ENCODE measurements around the gene RAB27B.

- TF ChIP-seq POLR2AphosphoS5 (IDR thresholded peaks at IDR 0.05; ENCODE audit: low read depth, low read length) (no peak), CREB1 (IDR thresholded peaks at IDR 0.05) (no peak), TBP (IDR thresholded peaks at IDR 0.05; ENCODE audit: low read depth, low read length) (no peak), CTCF (IDR thresholded peaks at IDR 0.05; ENCODE audit: control extremely low read depth in 1 of 3, insufficient read depth in 1 of 3, low read depth in 1 of 3, low read length in 3 of 3) (no peak), EZH2 (IDR thresholded peaks at IDR 0.05; ENCODE audit: low read depth, low read length, severe bottlenecking) (no peak), SP1 (IDR thresholded peaks at IDR 0.05; ENCODE audit: low read depth, low read length) (no peak), EGR1 (IDR thresholded peaks at IDR 0.05; ENCODE audit: borderline replicate concordance, low read depth, low read length) (no peak), SP2 (IDR thresholded peaks at IDR 0.05; ENCODE audit: low read length) (no peak), SIX5 (IDR thresholded peaks at IDR 0.05; ENCODE audit: low read depth, low read length) (no peak), GABPA (IDR thresholded peaks at IDR 0.05; ENCODE audit: borderline replicate concordance, insufficient read depth, low read length) (no peak), EP300 (IDR thresholded peaks at IDR 0.05; ENCODE audit: borderline replicate concordance in 1 of 2, low read depth in 2 of 2, low read length in 2 of 2) (no peak), MAFK (IDR thresholded peaks at IDR 0.05; ENCODE audit: low read depth, low read length) (no peak), RXRA (IDR thresholded peaks at IDR 0.05; ENCODE audit: insufficient read depth, low read depth, low read length) (no peak)
Observed at GRCh38 chr18:54825601-54826344, 2.5 kb upstream of the RAB27B start.
